Parathyroid adenoma (tissue), 2 donors: Measurements from ENCODE around the gene PLAAT3.

Experiments
- H2AFZ ChIP-seq: fragments of 300-600 bp; sonication (generic); one replicate; pipeline ENCODE4 v1.7.0; 2017; ENCODE audit warnings: antibody characterized with exemption, mild to moderate bottlenecking
- H3K27ac ChIP-seq: fragments of 300-600 bp; sonication (generic); one replicate; pipeline ENCODE4 v1.7.0; 2017
- H3K27me3 ChIP-seq: fragments of 300-600 bp; sonication (generic); one replicate; pipeline ENCODE4 v1.7.0; 2017; ENCODE audit warnings: low read length; ENCODE audit not compliant: control insufficient read depth, insufficient read depth
- H3K36me3 ChIP-seq: fragments of 300-600 bp; sonication (generic); one replicate; pipeline ENCODE4 v1.7.0; 2017; ENCODE audit warnings: low read length; ENCODE audit not compliant: control insufficient read depth, insufficient read depth
- H3K4me1 ChIP-seq: fragments of 300-600 bp; sonication (generic); one replicate; pipeline ENCODE4 v1.7.0; 2017; ENCODE audit warnings: control low read depth
- H3K4me2 ChIP-seq: fragments of 300-600 bp; sonication (generic); one replicate; pipeline ENCODE4 v1.7.0; 2017; ENCODE audit warnings: low read length
- H3K4me3 ChIP-seq: fragments of 300-600 bp; sonication (generic); one replicate; pipeline ENCODE4 v1.7.0; 2017; ENCODE audit warnings: low read depth, low read length
- H3K79me2 ChIP-seq: fragments of 300-600 bp; sonication (generic); one replicate; pipeline ENCODE4 v1.7.0; 2017; ENCODE audit warnings: control low read depth
- H3K9ac ChIP-seq: fragments of 300-600 bp; sonication (generic); one replicate; pipeline ENCODE4 v1.7.0; 2017; ENCODE audit warnings: mild to moderate bottlenecking
- H3K9me3 ChIP-seq: fragments of 300-600 bp; sonication (generic); one replicate; pipeline ENCODE4 v1.7.0; 2017; ENCODE audit warnings: low read length; ENCODE audit not compliant: control insufficient read depth
- CTCF ChIP-seq: fragments of 300-600 bp; sonication (generic); IDR thresholded peaks from one replicate; pipeline ENCODE4 v1.7.0; 2017; ENCODE audit warnings: antibody characterized with exemption, mild to moderate bottlenecking
- donor health status: primary hyperparathyroidism.

PLAAT3 gene

GRCh38 chr11:63560506-63561180, 53.6 kb downstream of the PLAAT3 start:
- TF ChIP-seq CTCF: no peak
- no peak overlapping the region for H3K4me2 ChIP-seq
- H3K4me1 ChIP-seq: no peaks in the 10 kb centered on the region
- H2AFZ ChIP-seq: no peak overlapping the region
- H3K9ac ChIP-seq: no peak overlapping the region
- no peaks in the 10 kb centered on the region for H3K79me2 ChIP-seq
- H3K9me3 ChIP-seq: no peaks in the 10 kb centered on the region
- H3K36me3 ChIP-seq: no peaks in the 10 kb centered on the region
- no peak overlapping the region for H3K4me3 ChIP-seq
- H3K27me3 ChIP-seq: no peaks in the 10 kb centered on the region
- H3K27ac ChIP-seq: no peak overlapping the region

- no peaks in the 10 kb centered on the region for H3K79me2 ChIP-seq
- no peak overlapping the region for H3K27ac ChIP-seq
- no peak overlapping the region for H3K4me3 ChIP-seq
- H3K27me3 ChIP-seq: no peaks in the 10 kb centered on the region
- TF ChIP-seq CTCF: no peak
- H3K36me3 ChIP-seq: no peaks in the 10 kb centered on the region
- no peak overlapping the region for H3K4me2 ChIP-seq
- no peaks in the 10 kb centered on the region for H3K4me1 ChIP-seq
- H2AFZ ChIP-seq: no peak overlapping the region
- no peak overlapping the region for H3K9ac ChIP-seq
- no peaks in the 10 kb centered on the region for H3K9me3 ChIP-seq
Measured at GRCh38 chr11:63558459-63559157, 55.6 kb downstream of the PLAAT3 start.

GRCh38 chr11:63557570-63557969, 56.7 kb downstream of the PLAAT3 start:
- no peak overlapping the region for H2AFZ ChIP-seq
- H3K4me3 ChIP-seq: no peak overlapping the region
- H3K9me3 ChIP-seq: no peaks in the 10 kb centered on the region
- no peak overlapping the region for H3K9ac ChIP-seq
- no peaks in the 10 kb centered on the region for H3K27me3 ChIP-seq
- no peak overlapping the region for H3K4me2 ChIP-seq
- no peaks in the 10 kb centered on the region for H3K79me2 ChIP-seq
- H3K4me1 ChIP-seq: no peaks in the 10 kb centered on the region
- H3K27ac ChIP-seq: no peak overlapping the region
- no peak for TF ChIP-seq CTCF
- no peaks in the 10 kb centered on the region for H3K36me3 ChIP-seq

- H3K36me3 ChIP-seq: no peaks in the 10 kb centered on the region
- H3K9me3 ChIP-seq: no peaks in the 10 kb centered on the region
- no peak overlapping the region for H3K9ac ChIP-seq
- H3K27me3 ChIP-seq: no peaks in the 10 kb centered on the region
- no peak overlapping the region for H3K27ac ChIP-seq
- H3K4me3 ChIP-seq: no peak overlapping the region
- no peaks in the 10 kb centered on the region for H3K4me1 ChIP-seq
- H2AFZ ChIP-seq: no peak overlapping the region
- no peaks in the 10 kb centered on the region for H3K79me2 ChIP-seq
- no peak for TF ChIP-seq CTCF
- H3K4me2 ChIP-seq: no peak overlapping the region
Measured at GRCh38 chr11:63556404-63557013, 57.7 kb downstream of the PLAAT3 start.
